Endothelial cell of umbilical vein (primary cell): ENCODE results near the gene PRSS57. TPM values are rescaled to one million over a fixed set of nuclear protein-coding genes. Genes with fewer than 3 reads are reported as not detected.

Experiments
- BruUV-seq: library from RNA; stranded (reverse); fragments of 400-500 nt; replicated peaks from 2 replicates; lab custom pipeline; 2021; lab: Mats Ljungman, UMichigan
- CTCF ChIA-PET: fragments of 300-600, 350-600 bp; sonication (Branson Sonifier 250); formaldehyde crosslinking; loops from one replicate; lab custom pipeline; 2021; ENCODE audit warnings: antibody characterized with exemption, inconsistent platforms; lab: Charles Lee
- POLR2A ChIA-PET: fragments of 300-600, 350-600 bp; sonication (Branson Sonifier 250); formaldehyde crosslinking; loops from one replicate; lab custom pipeline; 2021; ENCODE audit warnings: antibody characterized with exemption, inconsistent platforms; lab: Charles Lee
- DNase-seq: peaks from one replicate; pipeline ENCODE4 v3.0.0-alpha.2; 2011; ENCODE audit warnings: low read depth, low spot score
- FAIRE-seq: peaks from 2 replicates; lab custom pipeline; 2011; peaks lifted over from hg19 to GRCh38; lab: Jason Lieb, UNC
- H2AFZ ChIP-seq: 2 replicates; pipeline ENCODE4 v1.6.0; 2012; ENCODE audit warnings: low read depth, low read length, control low read depth, inconsistent platforms
- H3K27ac ChIP-seq: 2 replicates; pipeline ENCODE4 v1.5.1; 2011; ENCODE audit warnings: low read depth, mild to moderate bottlenecking, control low read depth, low read length, moderate library complexity; ENCODE audit not compliant: insufficient read depth
- H3K27me3 ChIP-seq, 2 experiments: 2 replicates each; pipeline versions ENCODE4 v1.6.0 to v1.6.1; 2011; ENCODE audit warnings: low read length in 2 of 2, mixed read lengths in 1 of 2; ENCODE audit not compliant: control insufficient read depth in 2 of 2, insufficient read depth in 2 of 2
- H3K36me3 ChIP-seq, 2 experiments: 2 replicates in 1 of 2; 3 replicates in 1 of 2; pipeline ENCODE4 v1.5.1; 2011; ENCODE audit warnings: low read length in 2 of 2, mild to moderate bottlenecking in 1 of 2, moderate library complexity in 1 of 2; ENCODE audit not compliant: control insufficient read depth in 2 of 2, insufficient read depth in 2 of 2; ENCODE audit errors: extremely low read depth in 1 of 2
- H3K4me1 ChIP-seq: 3 replicates; pipeline ENCODE4 v1.5.1; 2011; ENCODE audit warnings: mild to moderate bottlenecking, low read length; ENCODE audit not compliant: control insufficient read depth, insufficient read depth; ENCODE audit errors: extremely low read depth
- H3K4me2 ChIP-seq: 2 replicates; pipeline ENCODE4 v1.6.1; 2011; ENCODE audit warnings: low read length, control low read depth, mixed read lengths; ENCODE audit not compliant: insufficient read depth
- H3K4me3 ChIP-seq, 3 experiments: fragments of 200-600 bp in 1 of 3; sonication (generic), shearing (Covaris generic) in 1 of 3; replicated peaks in 1 of 3; 2 replicates each; pipeline ENCODE4 v1.5.1; 2011 to 2016; ENCODE audit warnings: control low read depth in 3 of 3, low read length in 3 of 3, mild to moderate bottlenecking in 2 of 3, inconsistent platforms in 1 of 3, low read depth in 1 of 3, moderate library complexity in 1 of 3; ENCODE audit not compliant: insufficient read depth in 1 of 3
- H3K79me2 ChIP-seq: 2 replicates; pipeline ENCODE4 v1.6.0; 2012; ENCODE audit warnings: low read length, inconsistent platforms; ENCODE audit not compliant: control insufficient read depth, insufficient read depth
- H3K9ac ChIP-seq: replicated peaks from 2 replicates; pipeline ENCODE3; 2011; ENCODE audit warnings: low read length, control low read depth; ENCODE audit not compliant: insufficient read depth; ENCODE audit errors: extremely low read depth
- H3K9me1 ChIP-seq: replicated peaks from 3 replicates; pipeline ENCODE4 v1.6.0; 2011; ENCODE audit warnings: mild to moderate bottlenecking, low read length; ENCODE audit not compliant: control insufficient read depth, insufficient read depth; ENCODE audit errors: extremely low read depth
- H3K9me3 ChIP-seq: replicated peaks from 2 replicates; pipeline ENCODE4 v1.5.1; 2012; ENCODE audit warnings: low read length, inconsistent platforms; ENCODE audit not compliant: control insufficient read depth, insufficient read depth
- H4K20me1 ChIP-seq: replicated peaks from 2 replicates; pipeline ENCODE3; 2011; ENCODE audit warnings: mild to moderate bottlenecking, low read length; ENCODE audit not compliant: control insufficient read depth, insufficient read depth; ENCODE audit errors: extremely low read depth
- EZH2 ChIP-seq: IDR thresholded peaks from 2 replicates; pipeline ENCODE4 v1.6.1; 2012; ENCODE audit warnings: borderline replicate concordance, low read depth, mild to moderate bottlenecking, moderate library complexity, low read length, inconsistent platforms; ENCODE audit not compliant: severe bottlenecking
- GATA2 ChIP-seq: IDR thresholded peaks from 2 replicates; pipeline ENCODE4 v1.7.0; 2011; ENCODE audit warnings: low read depth, mild to moderate bottlenecking, moderate library complexity, mixed read lengths, low read length; ENCODE audit not compliant: insufficient read length, insufficient read depth
- JUN ChIP-seq: IDR thresholded peaks from 2 replicates; pipeline ENCODE4 v1.6.1; 2011; ENCODE audit warnings: borderline replicate concordance, low read depth; ENCODE audit not compliant: insufficient read length, insufficient read depth
- MYC ChIP-seq: IDR thresholded peaks from one replicate; pipeline ENCODE4 v1.6.1; 2011; ENCODE audit warnings: mild to moderate bottlenecking, low read depth, low read length
- POLR2AphosphoS5 ChIP-seq: IDR thresholded peaks from 2 replicates; pipeline ENCODE4 v1.6.1; 2012; ENCODE audit warnings: low read depth, mild to moderate bottlenecking, control low read depth, low read length, moderate library complexity; ENCODE audit not compliant: insufficient read depth
- dilution Hi-C: fragments of 300-500 bp; cut with MboI; formaldehyde crosslinking; loops from one replicate; pipeline ENCODE4 v1.15.0; 2019; ENCODE audit warnings: low sequenced_read_pairs; ENCODE audit not compliant: extremely low pct_ligation_motif_present
- intact Hi-C: fragments of 100-400 bp; cut with micrococcal nuclease; formaldehyde crosslinking; loops from one replicate; pipeline ENCODE4 v1.10.0; 2022
- polyA plus RNA-seq, 4 experiments: library from polyadenylated mRNA; depleted of rRNA in 3 of 4; stranded (reverse) in 3 of 4; unstranded in 1 of 4; fragments of >200 nt; gene quantifications; 2 replicates each; pipeline versions ENCODE4 v1.2.1 to v1.2.3, GENCODE V29; 2011 to 2012; ENCODE audit warnings: missing spikeins in 1 of 4
- total RNA-seq: library from RNA; stranded (reverse); gene quantifications from 2 replicates; pipeline ENCODE4 v1.2.3, GENCODE V29; 2021

Gene PRSS57
- total and polyA plus RNA-seq, 2 donors (not counting 3 experiments of a cell fraction or from before 2014, with no cell fraction given) = not detected

GRCh38 chr19:687569-688166 is 7.6 kb downstream of the PRSS57 start:
- H3K9ac ChIP-seq = no peak overlapping the region
- H3K9me1 ChIP-seq = no peaks in the 10 kb centered on the region
- H3K27me3 ChIP-seq = no peaks in the 10 kb centered on the region
- H3K9me3 ChIP-seq = no peaks in the 10 kb centered on the region
- CTCF ChIA-PET = interaction anchor here (1.3 kb wide), 1 partner anchor 12 kb away, joined by 3 read pairs; no protein-coding TSS in a partner anchor
- dilution Hi-C loops (no loop called here), intact Hi-C loops (no loop called here)
- BruUV-seq = no TSS peak
- no peak overlapping the region for H3K4me3 ChIP-seq
- H3K4me1 ChIP-seq = no peaks in the 10 kb centered on the region
- no peak overlapping the region for H3K27ac ChIP-seq
- no peak overlapping the region for H2AFZ ChIP-seq
- no peak for FAIRE-seq
- no peak for DNase-seq
- TF ChIP-seq GATA2 = no peak
- TF ChIP-seq MYC = no peak
- no peak for TF ChIP-seq POLR2AphosphoS5
- H3K79me2 ChIP-seq = no peaks in the 10 kb centered on the region
- H3K36me3 ChIP-seq = no peaks in the 10 kb centered on the region
- POLR2A ChIA-PET = no interaction called here
- H3K4me2 ChIP-seq = no peak overlapping the region
- no peaks in the 10 kb centered on the region for H4K20me1 ChIP-seq

- no peaks in the 10 kb centered on the region for H3K9me1 ChIP-seq
- H3K4me2 ChIP-seq = no peak overlapping the region
- no peak for FAIRE-seq
- intact Hi-C loops (no loop called here), dilution Hi-C loops (no loop called here)
- ChIA-PET POLR2A (no interaction called here), CTCF (no interaction called here)
- no peaks in the 10 kb centered on the region for H4K20me1 ChIP-seq
- no peaks in the 10 kb centered on the region for H3K4me1 ChIP-seq
- H3K4me3 ChIP-seq = no peak overlapping the region
- no peak overlapping the region for H2AFZ ChIP-seq
- DNase-seq = no peak
- H3K9me3 ChIP-seq = no peaks in the 10 kb centered on the region
- no peaks in the 10 kb centered on the region for H3K36me3 ChIP-seq
- H3K9ac ChIP-seq = no peak overlapping the region
- no peak for TF ChIP-seq MYC
- no peak for TF ChIP-seq EZH2
- TF ChIP-seq JUN = no peak
- H3K27me3 ChIP-seq = no peaks in the 10 kb centered on the region
- no peak overlapping the region for H3K27ac ChIP-seq
- H3K79me2 ChIP-seq = no peaks in the 10 kb centered on the region
- no TSS peak for BruUV-seq
Measured at GRCh38 chr19:686589-687297, 8.5 kb downstream of the PRSS57 start.
